ENCODE measurements around the gene CHRNA7. TPM values are rescaled to one million over a fixed set of nuclear protein-coding genes. Genes with fewer than 3 reads are reported as not detected.
"Not testable (repeated sequence)": the region's sequence is repeated elsewhere in the genome, so short reads cannot be mapped to it uniquely, and the experiment has no call there.

The CHRNA7 gene
- total RNA-seq, 1 donor from 2014 or later: 1.5 TPM

- H3K27me3 ChIP-seq (ENCODE audit: insufficient read depth, low read length); H3K4me1 ChIP-seq (ENCODE audit: insufficient read depth, low read length); FAIRE-seq; H3K4me3 Mint-ChIP-seq (ENCODE audit: unreplicated experiment); H4K20me1 ChIP-seq (ENCODE audit: insufficient read depth, low read length); H3K27ac Mint-ChIP-seq (ENCODE audit: unreplicated experiment); DNase-seq (ENCODE audit: low read depth); H3K36me3 Mint-ChIP-seq (ENCODE audit: low read depth, unreplicated experiment); H3K36me3 ChIP-seq (ENCODE audit: insufficient read depth, low read length); H3K27ac ChIP-seq (ENCODE audit: low read depth, low read length); H3K27me3 Mint-ChIP-seq (ENCODE audit: low read depth, unreplicated experiment); H3K4me1 Mint-ChIP-seq (ENCODE audit: low read depth, unreplicated experiment); H3K79me2 ChIP-seq (ENCODE audit: insufficient read depth, low read length); H3K4me2 ChIP-seq (ENCODE audit: low read length); H3K9ac ChIP-seq (ENCODE audit: low read length); H3K9me3 Mint-ChIP-seq (ENCODE audit: unreplicated experiment); H3K9me3 ChIP-seq (ENCODE audit: insufficient read depth, low read depth, low read length); H2AFZ ChIP-seq (ENCODE audit: low read depth, low read length); H3K4me3 ChIP-seq (ENCODE audit: insufficient read depth, low read depth, low read length): not testable (repeated sequence)
Measured at GRCh38 chr15:32165775-32166174, 135.5 kb downstream of the CHRNA7 start.

- not testable (repeated sequence) for H3K36me3 ChIP-seq (ENCODE audit: insufficient read depth, low read length); FAIRE-seq; H3K9me3 Mint-ChIP-seq (ENCODE audit: unreplicated experiment)
Measured at GRCh38 chr15:32166270-32166669, 136.0 kb downstream of the CHRNA7 start.

DNA sequence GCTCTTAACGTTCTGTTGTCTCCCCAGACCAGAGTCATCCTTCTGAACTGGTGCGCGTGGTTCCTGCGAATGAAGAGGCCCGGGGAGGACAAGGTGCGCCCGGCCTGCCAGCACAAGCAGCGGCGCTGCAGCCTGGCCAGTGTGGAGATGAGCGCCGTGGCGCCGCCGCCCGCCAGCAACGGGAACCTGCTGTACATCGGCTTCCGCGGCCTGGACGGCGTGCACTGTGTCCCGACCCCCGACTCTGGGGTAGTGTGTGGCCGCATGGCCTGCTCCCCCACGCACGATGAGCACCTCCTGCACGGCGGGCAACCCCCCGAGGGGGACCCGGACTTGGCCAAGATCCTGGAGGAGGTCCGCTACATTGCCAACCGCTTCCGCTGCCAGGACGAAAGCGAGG, 137.6 kb downstream of the CHRNA7 start:
- H2AFZ ChIP-seq (ENCODE audit: low read depth, low read length); H3K27ac ChIP-seq (ENCODE audit: low read depth, low read length); H3K4me2 ChIP-seq (ENCODE audit: low read length); H3K79me2 ChIP-seq (ENCODE audit: insufficient read depth, low read length); H3K9me3 ChIP-seq (ENCODE audit: insufficient read depth, low read depth, low read length); H3K9ac ChIP-seq (ENCODE audit: low read length); H3K4me1 ChIP-seq (ENCODE audit: insufficient read depth, low read length); H3K27ac Mint-ChIP-seq (ENCODE audit: unreplicated experiment); H4K20me1 ChIP-seq (ENCODE audit: insufficient read depth, low read length); H3K36me3 ChIP-seq (ENCODE audit: insufficient read depth, low read length); FAIRE-seq; H3K27me3 Mint-ChIP-seq (ENCODE audit: low read depth, unreplicated experiment); H3K27me3 ChIP-seq (ENCODE audit: insufficient read depth, low read length); DNase-seq (ENCODE audit: low read depth); H3K9me3 Mint-ChIP-seq (ENCODE audit: unreplicated experiment); H3K4me3 Mint-ChIP-seq (ENCODE audit: unreplicated experiment); H3K4me3 ChIP-seq (ENCODE audit: insufficient read depth, low read depth, low read length); H3K4me1 Mint-ChIP-seq (ENCODE audit: low read depth, unreplicated experiment); H3K36me3 Mint-ChIP-seq (ENCODE audit: low read depth, unreplicated experiment): not testable (repeated sequence)

More at GRCh38 chr15:32166270-32166669, 136.0 kb downstream of the CHRNA7 start:
- not testable (repeated sequence) for H3K27me3 ChIP-seq (ENCODE audit: insufficient read depth, low read length); H4K20me1 ChIP-seq (ENCODE audit: insufficient read depth, low read length); H3K9ac ChIP-seq (ENCODE audit: low read length); H3K4me1 Mint-ChIP-seq (ENCODE audit: low read depth, unreplicated experiment); H3K4me3 Mint-ChIP-seq (ENCODE audit: unreplicated experiment); H3K27me3 Mint-ChIP-seq (ENCODE audit: low read depth, unreplicated experiment); H3K36me3 Mint-ChIP-seq (ENCODE audit: low read depth, unreplicated experiment); H3K4me1 ChIP-seq (ENCODE audit: insufficient read depth, low read length); DNase-seq (ENCODE audit: low read depth); H3K4me2 ChIP-seq (ENCODE audit: low read length); H3K4me3 ChIP-seq (ENCODE audit: insufficient read depth, low read depth, low read length); H3K27ac Mint-ChIP-seq (ENCODE audit: unreplicated experiment); H3K9me3 ChIP-seq (ENCODE audit: insufficient read depth, low read depth, low read length); H2AFZ ChIP-seq (ENCODE audit: low read depth, low read length); H3K27ac ChIP-seq (ENCODE audit: low read depth, low read length); H3K79me2 ChIP-seq (ENCODE audit: insufficient read depth, low read length)

DNA sequence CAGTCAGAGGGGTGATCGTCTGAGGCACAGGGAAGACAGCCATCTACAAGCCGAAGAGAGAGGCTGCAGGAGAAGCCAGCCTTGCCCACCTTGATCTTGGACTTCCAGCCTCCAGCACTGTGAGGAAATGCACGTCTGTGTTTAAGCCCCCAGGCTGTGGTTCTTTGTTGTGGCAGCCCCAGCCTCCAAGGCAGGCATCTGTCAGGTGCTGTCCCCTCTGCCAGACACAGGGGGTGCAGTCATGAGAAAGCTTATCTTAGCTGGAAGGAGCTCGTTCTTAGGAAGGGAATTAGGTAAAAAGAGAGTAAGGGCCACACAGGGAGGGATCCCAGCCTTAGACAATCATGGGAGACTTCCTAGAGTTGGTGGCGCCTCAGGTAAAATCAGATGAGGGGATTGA, 150.3 kb downstream of the CHRNA7 start:
- not testable (repeated sequence) for H3K9me3 Mint-ChIP-seq (ENCODE audit: unreplicated experiment); H3K9me3 ChIP-seq (ENCODE audit: insufficient read depth, low read depth, low read length); H3K4me3 Mint-ChIP-seq (ENCODE audit: unreplicated experiment); H3K4me2 ChIP-seq (ENCODE audit: low read length); H3K27me3 ChIP-seq (ENCODE audit: insufficient read depth, low read length); H3K27ac ChIP-seq (ENCODE audit: low read depth, low read length); H3K79me2 ChIP-seq (ENCODE audit: insufficient read depth, low read length); H4K20me1 ChIP-seq (ENCODE audit: insufficient read depth, low read length); H3K27me3 Mint-ChIP-seq (ENCODE audit: low read depth, unreplicated experiment); H2AFZ ChIP-seq (ENCODE audit: low read depth, low read length); H3K4me3 ChIP-seq (ENCODE audit: insufficient read depth, low read depth, low read length); H3K9ac ChIP-seq (ENCODE audit: low read length); H3K36me3 Mint-ChIP-seq (ENCODE audit: low read depth, unreplicated experiment); FAIRE-seq; H3K4me1 ChIP-seq (ENCODE audit: insufficient read depth, low read length); H3K27ac Mint-ChIP-seq (ENCODE audit: unreplicated experiment); H3K36me3 ChIP-seq (ENCODE audit: insufficient read depth, low read length); DNase-seq (ENCODE audit: low read depth); H3K4me1 Mint-ChIP-seq (ENCODE audit: low read depth, unreplicated experiment)

DNA sequence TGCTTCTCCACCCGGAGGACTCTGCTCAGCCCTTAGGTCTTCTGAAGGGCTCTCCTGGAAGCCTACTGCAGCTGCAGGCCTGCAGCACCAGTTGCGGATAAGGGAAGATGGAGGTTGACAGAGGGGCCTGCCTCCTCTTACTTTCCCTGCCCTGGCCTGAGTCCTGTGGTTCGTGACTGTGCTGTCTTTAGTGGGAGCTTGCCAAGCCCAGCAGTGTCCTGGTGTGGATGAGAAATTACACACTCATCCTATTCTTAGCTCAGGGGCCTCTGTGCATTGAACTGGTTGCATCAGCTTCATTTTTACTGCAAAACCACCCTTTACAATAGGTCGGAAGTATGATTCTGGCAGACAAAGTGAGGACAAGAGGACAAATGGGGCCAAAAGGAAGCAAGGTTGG, 163.5 kb downstream of the CHRNA7 start:
- H3K4me1 ChIP-seq (ENCODE audit: insufficient read depth, low read length); H3K9me3 ChIP-seq (ENCODE audit: insufficient read depth, low read depth, low read length); H3K36me3 ChIP-seq (ENCODE audit: insufficient read depth, low read length); H3K4me1 Mint-ChIP-seq (ENCODE audit: low read depth, unreplicated experiment); H3K36me3 Mint-ChIP-seq (ENCODE audit: low read depth, unreplicated experiment); H2AFZ ChIP-seq (ENCODE audit: low read depth, low read length); H3K27me3 ChIP-seq (ENCODE audit: insufficient read depth, low read length); H3K4me2 ChIP-seq (ENCODE audit: low read length); H3K4me3 ChIP-seq (ENCODE audit: insufficient read depth, low read depth, low read length); H3K9ac ChIP-seq (ENCODE audit: low read length); DNase-seq (ENCODE audit: low read depth); H3K27me3 Mint-ChIP-seq (ENCODE audit: low read depth, unreplicated experiment); H3K79me2 ChIP-seq (ENCODE audit: insufficient read depth, low read length); H3K9me3 Mint-ChIP-seq (ENCODE audit: unreplicated experiment); H3K4me3 Mint-ChIP-seq (ENCODE audit: unreplicated experiment); H3K27ac ChIP-seq (ENCODE audit: low read depth, low read length); FAIRE-seq; H4K20me1 ChIP-seq (ENCODE audit: insufficient read depth, low read length); H3K27ac Mint-ChIP-seq (ENCODE audit: unreplicated experiment): not testable (repeated sequence)

DNA sequence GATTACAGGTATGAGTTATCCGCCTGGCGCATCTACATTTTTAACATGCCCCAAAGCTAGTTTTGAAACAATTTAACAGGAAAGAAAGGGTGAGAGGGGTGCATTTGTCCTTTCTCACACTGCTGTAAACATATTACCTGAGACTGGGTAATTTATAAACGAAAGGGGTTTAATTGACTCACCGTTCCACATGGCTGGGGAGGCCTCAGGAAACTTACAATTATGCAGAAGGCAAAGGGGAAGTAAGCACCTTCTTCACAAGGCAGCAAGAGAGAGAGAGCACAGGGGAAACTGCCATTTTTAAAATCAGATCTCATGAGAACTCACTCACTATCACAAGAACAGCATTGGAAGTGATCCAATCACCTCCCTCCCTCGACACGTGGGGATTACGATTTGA, 165.9 kb downstream of the CHRNA7 start:
- H3K9ac ChIP-seq (ENCODE audit: low read length): not testable (repeated sequence)

More for the DNA sequence above, 165.9 kb downstream of the CHRNA7 start:
- H3K4me1 Mint-ChIP-seq (ENCODE audit: low read depth, unreplicated experiment); H2AFZ ChIP-seq (ENCODE audit: low read depth, low read length); H3K9me3 ChIP-seq (ENCODE audit: insufficient read depth, low read depth, low read length); H3K4me3 Mint-ChIP-seq (ENCODE audit: unreplicated experiment); H4K20me1 ChIP-seq (ENCODE audit: insufficient read depth, low read length); H3K4me3 ChIP-seq (ENCODE audit: insufficient read depth, low read depth, low read length); H3K4me2 ChIP-seq (ENCODE audit: low read length); H3K36me3 Mint-ChIP-seq (ENCODE audit: low read depth, unreplicated experiment); H3K9me3 Mint-ChIP-seq (ENCODE audit: unreplicated experiment); H3K27me3 Mint-ChIP-seq (ENCODE audit: low read depth, unreplicated experiment); H3K79me2 ChIP-seq (ENCODE audit: insufficient read depth, low read length); H3K4me1 ChIP-seq (ENCODE audit: insufficient read depth, low read length); H3K27ac Mint-ChIP-seq (ENCODE audit: unreplicated experiment); H3K36me3 ChIP-seq (ENCODE audit: insufficient read depth, low read length); H3K27me3 ChIP-seq (ENCODE audit: insufficient read depth, low read length); DNase-seq (ENCODE audit: low read depth); FAIRE-seq; H3K27ac ChIP-seq (ENCODE audit: low read depth, low read length): not testable (repeated sequence)
